IPS-11a (cell line): ENCODE measurements around the gene CTSL.

Source experiments
- H3K4me3 ChIP-seq: one replicate; pipeline ENCODE4 v1.5.1; 2013; ENCODE audit warnings: low read depth, low read length, control low read depth

The CTSL gene

DNA sequence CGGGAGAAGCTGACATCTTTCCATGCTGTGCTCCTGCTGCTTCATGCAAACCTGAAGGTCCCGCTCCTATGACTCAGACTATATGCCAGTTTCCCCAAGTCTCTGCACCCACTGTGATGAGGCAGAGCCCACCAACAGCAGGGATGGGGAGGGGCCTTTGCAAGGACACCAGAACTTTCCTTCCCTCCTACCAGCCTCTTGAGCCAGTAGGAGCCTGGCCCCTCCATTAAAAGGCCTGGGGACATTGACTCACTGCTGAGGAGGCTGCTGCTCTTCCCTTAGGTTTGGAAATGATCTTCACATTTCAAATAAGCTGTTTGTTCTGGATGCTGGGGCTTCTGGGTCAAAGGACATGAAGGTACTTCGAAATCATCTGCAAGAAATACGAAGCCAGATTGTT, 26.1 kb upstream of the CTSL start:
- H3K4me3 ChIP-seq, result no peak overlapping the region

DNA sequence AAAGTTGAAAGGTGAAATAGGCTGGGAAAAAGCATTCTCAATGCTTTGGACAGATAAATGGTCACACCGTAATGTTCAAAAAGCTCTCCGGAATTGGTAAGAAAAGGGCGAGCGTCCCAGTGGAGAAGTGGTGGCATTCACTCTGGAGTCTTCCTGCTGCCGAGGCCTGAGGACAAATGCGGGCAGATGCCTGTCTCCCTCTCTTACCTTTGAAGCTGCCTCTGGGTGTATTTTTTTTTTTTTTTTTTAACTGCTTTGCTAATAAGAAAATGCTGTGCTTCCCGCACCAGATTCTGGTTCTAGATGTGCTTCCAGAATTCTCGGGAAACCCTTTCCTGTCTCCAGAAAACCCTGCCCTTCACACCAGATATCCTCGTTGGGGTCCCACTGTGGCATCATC, 24.4 kb upstream of the CTSL start:
- H3K4me3 ChIP-seq, result no peak overlapping the region

GRCh38 chr9:87701931-87702421, 23.9 kb upstream of the CTSL start:
- no peak overlapping the region for H3K4me3 ChIP-seq

DNA sequence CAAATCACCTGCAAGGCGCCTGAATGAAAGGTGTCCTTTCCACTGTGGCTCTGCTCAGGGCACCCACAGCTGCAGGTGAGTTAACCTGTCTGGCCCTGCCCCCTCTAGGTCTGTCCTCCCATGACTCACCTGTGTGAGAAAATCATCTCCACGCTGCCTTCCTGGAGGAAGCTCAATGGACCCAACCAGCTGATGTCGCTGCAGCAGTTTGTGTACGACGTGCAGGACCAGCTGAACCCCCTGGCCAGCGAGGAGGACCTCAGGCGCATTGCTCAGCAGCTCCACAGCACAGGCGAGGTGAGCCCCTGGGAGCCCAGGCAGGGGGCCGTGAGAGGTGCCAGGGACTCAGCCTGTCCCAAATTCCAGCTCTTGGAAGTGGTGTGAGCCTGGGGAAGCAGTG, 23.0 kb upstream of the CTSL start:
- no peak overlapping the region for H3K4me3 ChIP-seq

DNA sequence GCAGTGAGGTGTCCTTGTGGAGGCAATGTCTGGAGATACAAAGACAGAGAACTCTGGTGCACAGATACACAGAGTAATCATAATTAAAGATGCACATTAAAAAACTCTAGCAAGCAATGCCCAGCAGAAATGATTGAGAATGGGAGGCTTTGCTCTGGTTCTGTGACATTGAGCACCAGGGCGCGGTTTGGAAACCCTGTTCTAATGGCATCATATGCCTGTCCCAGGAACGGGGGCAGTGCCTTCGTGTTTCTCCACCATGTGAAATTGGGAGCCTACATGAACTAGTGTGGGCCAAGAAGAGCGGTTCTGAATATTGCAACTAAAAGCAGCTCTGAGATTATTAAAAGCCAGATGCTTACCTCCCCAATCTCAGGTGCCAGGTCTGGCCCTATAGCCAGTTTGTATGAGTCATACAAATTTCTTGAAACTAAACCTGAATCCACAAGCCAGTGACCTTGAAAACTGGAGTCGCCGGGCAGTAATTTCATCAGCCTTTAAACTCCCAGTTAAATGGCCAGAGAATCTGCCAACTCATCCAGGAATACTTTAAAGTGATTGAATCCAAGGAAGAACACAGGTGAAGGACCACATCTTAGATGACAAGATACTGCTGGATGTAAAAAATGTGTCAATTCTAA, 22.2 kb upstream of the CTSL start:
- H3K4me3 ChIP-seq, result no peak overlapping the region

- no peak overlapping the region for H3K4me3 ChIP-seq
Measured at GRCh38 chr9:87704342-87704741, 21.6 kb upstream of the CTSL start.

DNA sequence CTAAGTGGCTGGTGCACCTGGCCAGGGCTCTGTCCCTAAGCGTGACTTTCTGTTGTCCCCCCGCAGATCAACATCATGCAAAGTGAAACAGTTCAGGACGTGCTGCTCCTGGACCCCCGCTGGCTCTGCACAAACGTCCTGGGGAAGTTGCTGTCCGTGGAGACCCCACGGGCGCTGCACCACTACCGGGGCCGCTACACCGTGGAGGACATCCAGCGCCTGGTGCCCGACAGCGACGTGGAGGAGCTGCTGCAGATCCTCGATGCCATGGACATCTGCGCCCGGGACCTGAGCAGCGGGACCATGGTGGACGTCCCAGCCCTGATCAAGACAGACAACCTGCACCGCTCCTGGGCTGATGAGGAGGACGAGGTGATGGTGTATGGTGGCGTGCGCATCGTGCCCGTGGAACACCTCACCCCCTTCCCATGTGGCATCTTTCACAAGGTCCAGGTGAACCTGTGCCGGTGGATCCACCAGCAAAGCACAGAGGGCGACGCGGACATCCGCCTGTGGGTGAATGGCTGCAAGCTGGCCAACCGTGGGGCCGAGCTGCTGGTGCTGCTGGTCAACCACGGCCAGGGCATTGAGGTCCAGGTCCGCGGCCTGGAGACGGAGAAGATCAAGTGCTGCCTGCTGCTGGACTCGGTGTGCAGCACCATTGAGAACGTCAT, 19.7 kb upstream of the CTSL start:
- H3K4me3 ChIP-seq, result no peak overlapping the region

- no peak overlapping the region for H3K4me3 ChIP-seq
Measured at GRCh38 chr9:87707805-87708506, 18.0 kb upstream of the CTSL start.

- no peak overlapping the region for H3K4me3 ChIP-seq
Measured at GRCh38 chr9:87708546-87708945, 17.4 kb upstream of the CTSL start.

DNA sequence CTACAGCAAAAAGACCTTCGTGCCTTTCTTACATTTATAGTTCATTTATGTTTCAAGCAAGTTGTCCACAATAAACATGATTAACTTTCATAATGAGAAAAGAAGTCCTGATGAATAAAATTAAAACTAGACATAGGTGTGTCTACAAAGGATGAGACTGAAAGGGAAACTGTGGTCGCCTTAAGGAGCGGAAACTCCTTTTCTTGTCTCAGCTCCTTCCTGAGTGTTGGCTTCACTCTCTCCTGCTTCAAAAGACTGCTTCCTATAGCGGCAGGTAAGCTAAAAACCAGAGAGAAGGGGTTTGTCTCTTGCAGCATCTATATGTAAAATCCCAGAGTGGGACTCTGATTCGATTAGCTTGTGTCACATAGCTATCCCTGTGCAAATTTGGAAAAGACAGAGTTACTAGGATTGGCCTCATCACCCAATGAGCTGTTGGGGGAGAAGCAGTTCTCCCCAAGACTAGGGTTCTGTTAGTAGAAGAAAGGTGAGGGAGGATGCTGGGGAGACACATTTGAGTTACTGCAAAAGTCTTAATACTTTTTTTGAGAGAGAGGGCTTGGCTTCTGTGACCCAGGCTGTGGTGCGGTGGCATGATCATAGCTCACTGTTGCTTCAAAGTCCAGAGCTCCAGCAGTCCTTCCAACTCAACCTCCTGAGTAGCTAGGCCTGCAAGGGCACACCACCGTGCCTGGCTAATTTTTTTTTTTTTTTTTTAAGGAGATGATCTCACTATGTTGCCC, 16.8 kb upstream of the CTSL start:
- H3K4me3 ChIP-seq, result no peak overlapping the region

- no peak overlapping the region for H3K4me3 ChIP-seq
Measured at GRCh38 chr9:87710443-87710842, 15.5 kb upstream of the CTSL start.

DNA sequence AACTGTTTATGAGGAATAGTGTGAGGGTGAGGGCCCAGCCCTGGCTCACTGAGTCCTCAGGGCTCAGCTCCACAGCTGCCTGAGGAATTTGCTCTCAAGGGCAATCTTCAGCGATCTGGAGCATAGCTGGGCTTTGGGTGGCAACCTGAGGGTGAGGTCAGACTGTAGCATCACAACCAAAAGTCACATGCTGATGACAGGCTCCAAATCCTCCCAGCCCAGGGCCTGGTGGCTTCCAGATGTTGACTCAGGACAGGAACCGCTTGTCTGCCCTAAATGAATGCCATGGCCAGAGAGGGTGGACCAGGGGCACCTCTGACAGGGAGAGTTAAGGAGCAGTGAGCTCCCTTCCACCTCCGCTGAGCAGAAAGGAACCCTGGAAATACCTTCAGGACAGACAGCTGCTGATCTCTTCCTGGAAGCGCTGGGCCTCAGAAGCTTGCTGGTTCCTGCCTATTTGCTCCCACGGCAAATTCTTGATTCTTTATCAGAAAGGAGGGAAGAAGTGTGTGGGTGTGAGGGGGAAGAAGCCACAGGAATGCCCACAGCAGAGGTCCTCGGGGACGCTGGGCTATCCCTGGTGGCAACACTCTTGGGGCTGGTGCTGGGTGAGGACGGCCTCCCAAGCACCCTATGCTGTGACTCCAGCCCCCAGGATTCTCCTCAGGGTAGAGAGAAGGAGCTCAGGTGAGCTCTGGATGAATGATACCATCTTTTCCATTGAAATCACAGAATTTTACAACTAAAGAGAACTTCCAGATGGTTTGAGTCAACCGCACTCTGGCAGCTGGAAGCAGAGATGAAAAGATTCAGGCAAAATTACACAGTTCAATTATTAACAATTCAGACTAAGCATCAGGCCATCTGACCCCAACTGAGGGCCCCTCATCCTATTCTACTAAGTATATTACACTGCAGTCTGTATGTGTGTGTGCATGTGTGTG, 13.8 kb upstream of the CTSL start:
- no peak overlapping the region for H3K4me3 ChIP-seq

DNA sequence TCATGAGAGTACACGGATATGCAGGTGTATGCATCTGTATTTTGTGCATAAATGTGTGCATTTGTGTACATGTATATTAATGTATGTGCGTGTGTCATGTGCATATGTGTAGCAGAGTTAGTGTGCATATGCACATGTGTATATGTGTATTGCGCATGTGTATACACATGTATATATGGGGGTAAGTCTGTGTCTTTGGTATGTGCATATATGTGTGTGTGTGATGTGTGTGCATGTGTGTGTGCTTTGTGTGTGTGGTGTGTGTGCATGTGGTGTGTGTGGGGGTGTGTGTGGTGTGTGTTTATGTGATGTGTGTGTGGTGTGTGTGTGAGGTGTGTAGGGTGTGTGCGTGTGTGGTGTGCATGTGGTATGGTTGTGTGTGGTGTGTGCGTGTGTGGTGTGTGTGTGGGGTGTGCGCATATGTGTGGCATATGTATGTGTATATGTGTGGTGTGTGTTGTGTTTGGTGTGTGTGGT, 13.1 kb upstream of the CTSL start:
- no peak overlapping the region for H3K4me3 ChIP-seq

DNA sequence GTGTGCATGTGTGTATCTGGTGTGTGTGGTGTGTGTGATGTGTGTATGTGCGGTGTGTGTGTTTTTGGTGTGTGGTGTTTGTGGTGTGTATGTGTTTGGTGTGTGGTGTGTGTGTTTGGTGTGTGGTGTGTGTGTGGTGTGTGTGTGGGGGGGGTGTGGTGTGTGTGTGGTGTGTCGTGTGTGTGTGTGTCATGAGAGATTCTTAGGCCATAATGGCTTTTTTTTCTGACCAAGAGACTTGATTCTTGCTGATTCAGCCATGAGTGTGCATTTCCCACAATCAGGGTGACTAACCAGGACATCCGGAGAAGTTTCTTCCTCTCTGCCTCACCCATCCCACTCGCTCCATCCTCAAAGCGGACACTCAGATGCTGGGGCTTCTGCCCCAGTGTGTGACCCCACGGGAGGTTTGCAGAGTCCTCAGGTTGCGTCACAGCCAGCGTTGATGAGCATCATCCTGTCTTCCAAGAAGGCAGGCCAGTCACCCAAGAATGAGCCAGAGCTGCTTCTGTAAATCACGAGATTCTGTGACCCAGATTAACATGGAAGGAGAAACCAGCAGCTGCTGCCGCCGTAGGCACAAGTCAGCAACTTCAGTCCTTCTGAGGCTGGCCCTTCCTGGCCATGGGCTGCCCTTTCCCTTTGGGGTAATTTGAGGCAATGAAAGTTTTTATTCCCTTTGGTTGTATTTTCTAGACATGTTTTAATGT, 12.5 kb upstream of the CTSL start:
- H3K4me3 ChIP-seq, result no peak overlapping the region

- H3K4me3 ChIP-seq, result no peak overlapping the region
Measured at GRCh38 chr9:87713988-87714330, 12.0 kb upstream of the CTSL start.

DNA sequence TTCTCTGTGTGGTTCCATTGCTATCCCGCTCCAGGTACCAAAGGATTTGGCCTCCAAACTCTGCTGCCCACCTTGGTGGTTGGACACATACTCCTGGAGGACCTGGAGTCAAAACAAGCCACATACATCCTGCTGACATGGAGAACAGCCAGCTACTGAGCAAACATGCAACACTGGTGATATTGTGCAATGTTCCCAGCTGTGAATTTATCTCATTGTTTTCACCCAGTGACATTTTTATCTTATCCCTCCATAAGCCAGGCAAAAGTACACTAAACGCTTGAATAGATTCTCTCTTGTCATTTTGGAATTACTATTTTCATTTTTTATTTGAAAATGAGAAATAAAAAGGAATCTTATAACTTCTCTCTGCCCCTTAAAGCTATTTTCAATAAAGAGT, 11.1 kb upstream of the CTSL start:
- no peak overlapping the region for H3K4me3 ChIP-seq

DNA sequence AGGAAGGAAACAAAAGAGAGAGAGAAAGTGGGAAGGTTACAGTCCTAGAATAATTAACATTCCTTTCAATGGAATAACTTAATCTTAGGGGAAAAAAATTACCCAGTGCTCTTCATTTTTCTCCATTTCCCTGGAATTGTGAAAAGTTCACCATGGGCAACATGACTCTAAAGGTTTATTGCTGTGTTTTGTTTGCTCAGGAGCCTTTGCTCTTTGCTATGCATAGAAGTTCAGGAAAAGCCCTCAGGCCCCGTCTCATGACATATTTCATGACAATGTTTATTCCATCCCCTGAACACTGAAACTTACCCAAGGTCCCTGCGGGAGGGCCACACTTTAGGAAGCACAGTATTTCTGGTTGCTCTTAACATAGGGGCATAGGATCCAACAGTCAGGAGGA, 9.8 kb upstream of the CTSL start:
- H3K4me3 ChIP-seq, result no peak overlapping the region

- no peak overlapping the region for H3K4me3 ChIP-seq
Measured at GRCh38 chr9:87717456-87717855, 8.5 kb upstream of the CTSL start.

GRCh38 chr9:87718231-87718630, 7.7 kb upstream of the CTSL start:
- H3K4me3 ChIP-seq, result no peak overlapping the region
